Chondrocyte (in vitro differentiated cells): Measurements from ENCODE around the gene RPL21. TPM values are rescaled to one million over a fixed set of nuclear protein-coding genes. Genes with fewer than 3 reads are reported as not detected.

Experiments used
- DNase-seq: peaks from one replicate; pipeline ENCODE4 v3.0.0; 2021; ENCODE audit warnings: mixed read lengths, low spot score
- H3K27ac Mint-ChIP-seq: one replicate; pipeline ENCODE4 v1.8.0; 2021; ENCODE audit warnings: mild to moderate bottlenecking, moderate library complexity, mixed read lengths; ENCODE audit not compliant: unreplicated experiment
- H3K27me3 Mint-ChIP-seq: 2 replicates; pipeline ENCODE4 v1.8.0; 2021; ENCODE audit warnings: low read depth, mixed read lengths
- H3K36me3 Mint-ChIP-seq: 2 replicates; pipeline ENCODE4 v1.8.0; 2021; ENCODE audit warnings: low read depth, mixed read lengths
- H3K4me1 Mint-ChIP-seq: 2 replicates; pipeline ENCODE4 v1.8.0; 2021; ENCODE audit warnings: low read depth, mild to moderate bottlenecking, mixed read lengths
- H3K4me3 Mint-ChIP-seq: one replicate; pipeline ENCODE4 v1.8.0; 2021; ENCODE audit warnings: mild to moderate bottlenecking, moderate library complexity, mixed read lengths; ENCODE audit not compliant: unreplicated experiment
- H3K9me3 Mint-ChIP-seq: 2 replicates; pipeline ENCODE4 v1.8.0; 2021; ENCODE audit warnings: low read depth, mixed read lengths
- total RNA-seq: library from RNA; stranded (reverse); gene quantifications from 3 replicates; pipeline ENCODE4 v1.2.1, GENCODE V29; 2021
- TF ChIP-seq, protein P1 (sequence below): fragments of 200-600 bp; sonication (generic); IDR thresholded peaks from 2 replicates; pipeline ENCODE4 v1.5.0; 2021; ENCODE audit warnings: antibody characterized with exemption, mild to moderate bottlenecking, moderate library complexity

Gene RPL21
- total RNA-seq, 1 donor from 2014 or later = 459 TPM

- no peaks in the 10 kb centered on the region for H3K4me1 Mint-ChIP-seq
- no peak overlapping the region for H3K4me3 Mint-ChIP-seq
- peaks cover 40% of the 10 kb centered on the region for H3K27me3 Mint-ChIP-seq
- peaks cover 2% of the 10 kb centered on the region for H3K36me3 Mint-ChIP-seq
- no peak for DNase-seq
- no peak overlapping the region for H3K27ac Mint-ChIP-seq
- TF ChIP-seq, protein P1, sequence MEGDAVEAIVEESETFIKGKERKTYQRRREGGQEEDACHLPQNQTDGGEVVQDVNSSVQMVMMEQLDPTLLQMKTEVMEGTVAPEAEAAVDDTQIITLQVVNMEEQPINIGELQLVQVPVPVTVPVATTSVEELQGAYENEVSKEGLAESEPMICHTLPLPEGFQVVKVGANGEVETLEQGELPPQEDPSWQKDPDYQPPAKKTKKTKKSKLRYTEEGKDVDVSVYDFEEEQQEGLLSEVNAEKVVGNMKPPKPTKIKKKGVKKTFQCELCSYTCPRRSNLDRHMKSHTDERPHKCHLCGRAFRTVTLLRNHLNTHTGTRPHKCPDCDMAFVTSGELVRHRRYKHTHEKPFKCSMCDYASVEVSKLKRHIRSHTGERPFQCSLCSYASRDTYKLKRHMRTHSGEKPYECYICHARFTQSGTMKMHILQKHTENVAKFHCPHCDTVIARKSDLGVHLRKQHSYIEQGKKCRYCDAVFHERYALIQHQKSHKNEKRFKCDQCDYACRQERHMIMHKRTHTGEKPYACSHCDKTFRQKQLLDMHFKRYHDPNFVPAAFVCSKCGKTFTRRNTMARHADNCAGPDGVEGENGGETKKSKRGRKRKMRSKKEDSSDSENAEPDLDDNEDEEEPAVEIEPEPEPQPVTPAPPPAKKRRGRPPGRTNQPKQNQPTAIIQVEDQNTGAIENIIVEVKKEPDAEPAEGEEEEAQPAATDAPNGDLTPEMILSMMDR = no peak
- peaks cover 4% of the 10 kb centered on the region for H3K9me3 Mint-ChIP-seq
These were observed 49.7 kb downstream of the RPL21 start for GRCh38 chr13:27300941-27301586.

DNA sequence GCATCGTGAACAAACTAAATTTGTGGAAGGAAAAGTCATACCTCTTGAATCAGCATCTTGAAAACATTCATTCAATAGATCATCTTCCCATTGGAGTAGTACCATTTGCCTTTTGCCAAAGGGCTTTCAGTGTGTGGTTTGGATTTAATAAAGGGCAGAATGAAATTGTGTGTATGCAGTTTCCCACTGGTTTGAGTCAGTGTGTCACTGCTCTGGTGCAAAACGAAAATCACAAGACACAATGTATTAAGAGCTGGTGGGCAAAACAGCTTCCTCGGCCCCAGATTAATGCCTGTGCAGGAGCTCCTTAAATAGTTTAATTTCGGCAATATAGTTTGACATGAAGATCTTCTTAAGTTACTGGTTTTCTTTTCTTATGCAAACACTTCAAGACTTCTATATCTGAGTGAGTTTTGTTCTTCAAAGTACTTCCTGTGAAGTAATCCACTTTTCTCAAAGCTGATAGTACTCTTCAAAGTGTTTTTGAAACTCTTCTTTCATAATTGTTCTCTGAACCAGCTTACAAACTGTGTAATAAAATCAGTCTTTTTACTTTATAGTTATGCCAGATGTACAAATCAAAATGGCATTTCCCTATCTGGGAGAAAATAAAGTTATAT lies 51.4 kb downstream of the RPL21 start:
- Mint-ChIP-seq H3K9me3 (peaks cover 4% of the 10 kb centered on the region), H3K36me3 (peaks cover 2% of the 10 kb centered on the region), H3K4me1 (no peaks in the 10 kb centered on the region), H3K27me3 (peaks cover 29% of the 10 kb centered on the region), H3K4me3 (no peak overlapping the region), H3K27ac (no peak overlapping the region)
- no peak for DNase-seq
- TF ChIP-seq, protein P1 = no peak

DNA sequence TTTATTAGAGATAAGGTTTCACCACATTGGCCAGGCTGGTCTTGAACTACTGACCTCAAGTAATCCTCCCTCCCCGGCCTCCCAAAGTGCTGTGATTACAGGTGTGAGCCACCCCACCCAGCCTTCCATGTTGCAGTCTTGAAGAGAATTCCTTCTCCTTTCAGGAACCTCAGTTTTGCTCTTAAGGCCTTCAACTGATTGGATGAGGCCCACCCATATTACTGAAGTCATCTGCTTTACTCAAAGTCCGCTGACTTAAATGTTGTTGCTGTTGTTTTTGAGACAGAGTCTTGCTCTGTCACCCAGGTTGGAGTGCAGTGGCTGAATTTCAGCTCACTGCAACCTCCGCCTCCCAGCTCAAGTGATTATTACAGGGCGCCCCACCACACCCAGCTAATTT lies 52.7 kb downstream of the RPL21 start:
- Mint-ChIP-seq H3K36me3 (no peaks in the 10 kb centered on the region), H3K27ac (no peak overlapping the region), H3K9me3 (peaks cover 4% of the 10 kb centered on the region), H3K27me3 (peaks cover 19% of the 10 kb centered on the region), H3K4me1 (no peaks in the 10 kb centered on the region), H3K4me3 (no peak overlapping the region)
- TF ChIP-seq, protein P1 = no peak
- no peak for DNase-seq

DNA sequence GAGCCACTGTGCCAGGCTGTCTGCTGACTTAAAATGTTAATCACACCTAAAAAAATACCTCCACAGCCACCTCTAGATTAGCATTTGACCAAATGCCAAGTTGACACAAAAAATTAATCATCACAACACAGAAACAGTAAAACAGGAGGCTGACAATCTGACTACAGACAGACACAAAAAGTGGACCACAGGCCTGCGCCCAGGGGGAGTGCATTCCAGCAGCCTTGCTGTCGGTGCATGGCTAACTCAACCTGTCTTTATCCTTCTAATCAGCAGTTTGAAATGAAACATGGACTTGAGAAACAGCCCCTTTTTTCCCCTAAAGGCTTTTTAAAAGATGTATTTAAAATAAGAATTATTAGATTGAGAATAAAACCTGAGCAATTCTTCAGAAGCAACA lies 53.3 kb downstream of the RPL21 start:
- no peak for DNase-seq
- H3K4me1 Mint-ChIP-seq = no peaks in the 10 kb centered on the region
- TF ChIP-seq, protein P1 = no peak
- H3K27me3 Mint-ChIP-seq = peaks cover 14% of the 10 kb centered on the region
- H3K9me3 Mint-ChIP-seq = peaks cover 4% of the 10 kb centered on the region
- no peaks in the 10 kb centered on the region for H3K36me3 Mint-ChIP-seq
- H3K4me3 Mint-ChIP-seq = no peak overlapping the region
- H3K27ac Mint-ChIP-seq = no peak overlapping the region

Other genes starting within 250 kb of the RPL21 start
- 23.2 to 34.9 TPM (median 26.4 TPM) in 3 replicates for gene USP12, start 79.7 kb upstream of the RPL21 start, total RNA-seq
- gene RASL11A, start 19.3 kb downstream of the RPL21 start, total RNA-seq = 2.2 to 5.8 TPM (median 3.1 TPM) in 3 replicates
- 73.3 to 87.8 TPM (median 74.7 TPM) in 3 replicates for gene GTF3A, start 173.1 kb downstream of the RPL21 start, total RNA-seq
- 34.2 to 41.2 TPM (median 34.9 TPM) in 3 replicates for gene MTIF3, start 199.0 kb downstream of the RPL21 start, total RNA-seq